GM21576 (cell line): Measurements from ENCODE around the gene NCOA7.
"Not testable (repeated sequence)": the region's sequence is repeated elsewhere in the genome, so short reads cannot be mapped to it uniquely, and the experiment has no call there.

Experiments used
- ATAC-seq: cut with Tn5 transposase; IDR thresholded peaks from one replicate; pipeline ENCODE4 v1.9.1; 2021; ENCODE audit warnings: mild to moderate bottlenecking, moderate library complexity; ENCODE audit not compliant: unreplicated experiment

The NCOA7 gene

DNA sequence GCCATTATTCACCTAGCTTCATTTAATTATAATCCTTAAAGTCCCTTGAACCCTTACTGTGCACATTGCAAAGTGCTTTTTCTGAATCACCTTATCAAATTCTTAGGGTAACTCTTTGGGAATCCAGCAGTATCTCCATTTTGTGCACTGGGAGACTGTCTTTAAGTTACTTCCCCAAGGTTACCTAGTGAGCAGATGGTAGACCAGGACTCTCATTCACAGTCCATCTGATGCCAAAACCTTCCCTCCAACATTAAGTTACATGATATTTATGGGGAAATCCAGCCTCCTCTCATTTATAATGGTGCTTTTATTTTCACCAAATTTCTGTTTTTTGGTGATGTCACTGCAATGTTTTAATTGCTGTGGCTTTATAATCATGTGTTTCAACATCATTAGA, 75.7 kb downstream of the NCOA7 start:
- no peak for ATAC-seq

DNA sequence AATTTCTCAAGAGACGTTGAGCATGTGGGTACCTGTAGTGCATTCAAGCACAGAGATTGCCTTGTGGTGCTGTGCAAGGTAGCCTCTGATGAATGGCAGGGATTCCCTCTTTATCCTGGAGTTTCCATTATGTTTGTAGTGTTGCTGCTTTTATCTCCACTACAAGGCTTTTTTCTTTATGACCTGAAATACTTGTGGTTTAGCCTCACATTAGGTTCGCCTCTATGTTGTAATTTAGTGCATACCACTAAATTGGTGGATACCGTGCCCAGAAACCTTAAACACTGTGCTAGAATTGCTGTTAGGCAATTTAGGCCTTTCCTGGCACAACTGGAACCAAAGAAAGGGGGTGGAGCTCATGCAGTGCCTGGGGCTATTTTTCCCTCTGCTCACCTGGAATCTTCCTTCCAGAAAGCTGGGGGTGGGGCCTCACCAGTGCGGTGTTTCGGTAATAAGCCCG, 76.8 kb downstream of the NCOA7 start:
- no peak for ATAC-seq

DNA sequence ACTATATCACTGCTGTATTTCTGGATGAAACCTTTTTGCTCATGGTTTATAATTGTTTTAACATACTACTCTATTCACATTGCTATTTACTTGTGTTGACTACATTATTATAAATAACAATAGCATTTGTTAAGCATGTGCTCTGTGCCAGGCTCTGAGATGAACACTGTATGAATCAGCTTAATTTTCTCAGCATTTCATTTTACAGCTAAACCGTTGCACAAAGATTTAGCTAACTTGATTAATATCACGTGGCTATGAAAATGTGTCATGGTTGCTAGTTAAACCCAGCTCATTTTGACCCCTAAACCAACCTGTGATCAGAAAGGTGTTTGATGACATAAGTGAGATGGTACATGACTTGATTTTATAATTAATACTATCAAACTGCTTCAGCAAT, 77.5 kb downstream of the NCOA7 start:
- no peak for ATAC-seq

DNA sequence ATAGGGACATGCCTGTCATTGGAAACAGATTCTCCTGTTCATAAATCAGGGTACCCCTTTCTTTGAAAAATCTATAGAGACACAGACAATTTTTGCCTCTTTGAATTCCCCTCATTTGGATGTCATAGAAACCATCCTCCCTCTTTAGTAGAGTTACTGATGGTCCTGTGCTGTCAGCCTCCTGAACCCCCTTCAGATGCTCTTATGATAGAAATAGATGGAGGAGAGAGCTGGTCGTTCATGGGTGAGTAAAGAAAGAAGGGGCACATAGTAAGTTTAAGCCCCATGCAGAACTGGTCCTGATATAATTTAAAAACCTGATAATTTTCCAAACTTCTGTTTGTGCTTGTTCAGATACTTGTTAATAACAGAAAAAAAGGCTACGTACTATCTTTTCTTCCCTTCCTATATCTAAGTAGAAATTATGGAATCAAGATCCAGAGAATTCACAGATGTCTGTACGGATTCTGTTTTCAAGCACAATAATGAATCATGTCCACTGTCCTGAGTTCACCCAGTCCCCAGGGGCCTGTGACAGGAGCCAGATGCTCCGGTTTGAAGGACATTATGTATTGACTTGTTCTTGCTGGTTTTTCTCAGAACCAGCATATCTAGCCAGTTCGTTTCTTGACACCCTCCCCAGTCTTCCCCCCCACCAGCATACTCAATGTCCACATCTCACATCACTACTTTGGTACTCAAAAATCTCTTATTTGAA, 78.1 kb downstream of the NCOA7 start:
- ATAC-seq: no peak

DNA sequence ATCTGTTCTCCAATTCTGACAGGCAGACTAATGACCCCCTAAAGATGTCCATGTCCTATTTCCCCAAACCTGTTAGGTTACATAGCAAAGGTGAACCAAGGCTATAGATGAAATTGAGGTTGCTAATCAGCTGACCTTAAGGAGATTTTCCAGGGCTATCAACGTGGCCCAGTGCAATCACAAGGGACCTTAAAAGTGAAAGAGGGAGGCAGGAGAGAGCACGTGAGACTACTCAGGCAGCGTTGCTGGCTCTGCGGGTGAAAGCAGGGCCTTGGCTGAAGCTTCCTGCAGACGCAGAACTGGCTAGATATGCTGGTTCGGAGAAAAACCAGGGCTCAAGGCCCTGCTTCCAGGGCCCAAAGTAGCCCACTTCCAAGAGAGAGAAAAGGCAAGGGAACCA, 78.7 kb downstream of the NCOA7 start:
- ATAC-seq: no peak

GRCh38 chr6:125871365-125871764, 80.6 kb downstream of the NCOA7 start:
- ATAC-seq: no peak

GRCh38 chr6:125872259-125872921, 81.6 kb downstream of the NCOA7 start:
- ATAC-seq: no peak

DNA sequence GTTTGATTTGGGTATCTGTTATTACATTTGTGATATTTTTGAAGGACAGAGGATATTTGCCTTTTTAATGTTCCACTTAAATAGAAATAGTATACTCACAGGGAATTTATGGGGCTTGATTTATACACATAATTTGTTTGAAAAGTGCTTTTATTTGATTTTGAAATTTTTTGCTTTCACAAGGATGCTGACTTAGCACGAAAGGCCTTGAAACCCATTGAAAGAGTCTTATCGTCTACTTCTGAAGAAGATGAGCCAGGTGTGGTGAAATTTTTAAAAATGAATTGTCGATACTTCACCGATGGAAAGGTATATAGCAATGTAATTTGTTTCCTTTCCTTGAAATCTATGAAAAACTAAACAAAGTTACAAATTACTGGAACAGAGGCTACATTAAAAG, 91.5 kb downstream of the NCOA7 start:
- no peak for ATAC-seq

DNA sequence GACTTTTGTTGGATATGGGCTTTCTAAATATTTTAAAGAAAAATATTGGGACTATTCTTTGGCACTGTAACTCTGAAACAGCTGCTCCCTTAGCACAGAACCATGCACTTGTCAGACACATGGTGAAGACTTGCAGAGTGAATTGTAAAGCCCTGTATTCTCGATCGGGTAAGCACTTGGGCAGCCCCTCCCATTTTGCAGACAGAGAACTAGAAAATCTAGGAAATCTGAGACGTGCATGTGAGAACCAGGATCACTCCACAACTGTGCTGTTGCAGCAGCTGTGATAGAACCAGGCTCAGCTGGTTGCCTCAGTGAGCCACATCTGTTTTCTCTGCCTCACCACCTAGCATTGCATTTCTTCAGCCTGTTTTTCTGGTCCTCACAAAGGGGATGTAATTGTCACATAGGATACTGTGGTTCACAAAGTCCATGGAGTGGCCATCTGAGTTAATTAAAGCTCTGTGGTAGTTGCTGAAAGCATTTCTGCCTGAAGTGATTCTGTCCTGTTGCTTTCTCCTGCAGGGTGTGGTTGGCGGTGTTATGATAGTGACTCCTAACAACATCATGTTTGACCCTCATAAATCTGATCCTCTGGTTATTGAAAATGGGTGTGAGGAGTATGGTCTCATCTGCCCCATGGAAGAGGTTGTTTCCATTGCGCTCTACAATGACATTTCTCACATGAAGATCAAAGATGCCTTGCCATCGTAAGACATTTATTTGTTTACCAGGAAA, 94.0 kb downstream of the NCOA7 start:
- ATAC-seq: no peak

DNA sequence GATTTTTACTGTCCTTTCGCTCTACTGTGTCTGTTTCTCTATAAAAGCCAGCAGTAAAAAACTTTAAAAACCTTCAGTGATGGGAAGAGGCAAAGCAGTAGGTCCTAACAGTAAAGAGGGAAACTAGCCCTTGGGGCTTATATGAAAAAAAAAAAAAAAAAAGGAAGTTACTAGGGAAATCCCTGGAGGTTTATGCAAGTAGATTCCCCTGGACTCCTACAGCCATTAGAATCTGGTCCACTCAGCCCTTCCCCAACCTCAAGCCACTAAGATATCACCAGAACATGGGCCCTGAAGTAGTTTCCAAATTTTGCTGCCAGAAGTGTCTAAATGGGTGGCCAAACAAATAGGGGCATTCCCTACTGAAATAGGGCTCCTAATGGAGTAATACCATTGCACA, 95.3 kb downstream of the NCOA7 start:
- ATAC-seq: no peak

- no peak for ATAC-seq
These were observed 96.2 kb downstream of the NCOA7 start for GRCh38 chr6:125886914-125887313.

- no peak for ATAC-seq
These were observed 96.6 kb downstream of the NCOA7 start for GRCh38 chr6:125887372-125887771.

DNA sequence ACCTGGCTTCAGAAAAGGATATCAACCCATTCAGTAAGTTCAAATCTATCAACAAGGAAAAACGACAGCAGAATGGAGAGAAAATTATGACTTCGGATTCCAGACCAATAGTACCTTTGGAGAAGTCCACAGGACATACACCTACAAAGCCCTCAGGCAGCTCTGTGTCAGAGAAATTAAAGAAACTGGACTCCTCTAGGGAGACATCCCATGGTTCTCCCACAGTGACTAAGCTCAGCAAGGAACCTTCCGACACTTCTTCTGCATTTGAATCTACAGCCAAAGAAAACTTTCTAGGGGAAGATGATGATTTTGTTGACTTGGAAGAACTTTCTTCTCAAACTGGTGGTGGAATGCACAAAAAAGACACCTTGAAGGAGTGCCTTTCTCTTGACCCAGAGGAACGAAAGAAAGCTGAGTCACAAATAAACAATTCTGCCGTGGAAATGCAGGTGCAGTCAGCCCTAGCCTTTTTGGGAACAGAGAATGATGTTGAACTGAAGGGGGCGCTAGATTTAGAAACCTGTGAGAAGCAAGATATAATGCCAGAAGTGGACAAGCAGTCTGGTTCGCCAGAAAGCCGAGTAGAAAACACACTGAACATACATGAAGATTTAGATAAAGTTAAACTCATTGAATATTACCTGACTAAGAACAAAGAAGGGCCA, 98.4 kb downstream of the NCOA7 start:
- no peak for ATAC-seq

GRCh38 chr6:125899726-125900182, 109.0 kb downstream of the NCOA7 start:
- ATAC-seq: no peak

DNA sequence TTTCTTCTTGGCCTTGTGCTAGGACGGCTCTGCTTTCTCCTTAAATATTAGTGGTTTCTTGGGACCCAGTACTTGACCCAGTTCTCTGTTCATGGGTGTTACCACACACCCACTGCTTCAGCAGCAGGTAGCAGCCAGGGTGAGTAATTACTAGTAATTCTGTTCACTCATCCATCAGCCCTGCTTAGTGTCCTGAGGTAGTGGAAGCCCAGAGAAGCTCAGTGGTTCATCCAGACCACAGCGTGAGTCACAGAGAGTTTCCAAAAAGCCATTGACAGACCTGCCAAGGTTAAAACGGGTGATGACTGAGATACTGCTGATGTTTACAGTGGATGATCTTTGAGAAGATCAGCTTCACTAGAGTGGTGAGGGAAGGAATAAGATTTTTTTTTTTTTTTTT, 114.1 kb downstream of the NCOA7 start:
- peak; percentile 60 for ATAC-seq

GRCh38 chr6:125906158-125906998, 115.6 kb downstream of the NCOA7 start:
- peak; percentile 31 for ATAC-seq

DNA sequence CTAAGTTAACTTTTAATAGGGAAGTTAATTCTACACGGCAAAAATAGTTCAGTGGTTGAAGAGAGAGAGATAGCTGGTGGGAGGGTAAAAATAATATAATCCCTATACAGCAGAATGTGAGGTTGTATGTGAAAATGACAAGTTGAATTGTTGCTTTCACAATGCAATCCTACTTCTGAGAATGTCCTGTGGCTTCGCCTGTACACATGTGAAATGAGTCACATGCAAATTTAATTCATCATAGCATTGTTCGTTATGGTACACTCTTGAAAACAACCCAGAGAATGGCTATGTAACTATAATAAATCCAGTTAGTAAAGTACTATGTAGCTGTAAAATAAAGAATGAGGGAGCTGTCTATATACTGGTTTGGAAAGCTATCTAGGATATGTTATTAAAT, 119.8 kb downstream of the NCOA7 start:
- peak; percentile 92 for ATAC-seq

DNA sequence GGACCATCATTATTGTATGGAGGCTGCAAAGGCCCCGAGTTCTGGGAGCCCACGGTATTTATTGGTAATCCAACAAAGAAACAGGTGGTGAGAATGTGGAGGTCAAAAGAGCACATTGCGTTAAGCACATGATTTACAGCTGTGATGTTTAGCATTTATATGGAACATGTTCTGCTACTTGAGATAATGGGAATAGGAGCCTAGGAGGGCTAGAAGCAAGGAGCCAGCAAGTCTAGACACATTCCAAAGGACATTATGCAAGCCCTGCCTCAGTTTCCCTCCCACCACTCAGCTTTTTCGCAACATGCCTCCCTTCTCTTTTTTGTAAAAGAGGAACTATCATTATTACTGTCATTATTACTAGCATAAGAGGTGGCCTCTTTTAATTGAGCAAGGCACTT, 120.3 kb downstream of the NCOA7 start:
- ATAC-seq: not testable (repeated sequence)

GRCh38 chr6:125912430-125912829, 121.7 kb downstream of the NCOA7 start:
- not testable (repeated sequence) for ATAC-seq

- ATAC-seq: no peak
These were observed 122.4 kb downstream of the NCOA7 start for GRCh38 chr6:125913145-125913544.
